Prostate gland (tissue), 2 donors: ENCODE data around the gene CEP112.

Experiments
- POLR2A ChIP-seq: fragments of 450-650 bp; IDR thresholded peaks from one replicate; pipeline ENCODE4 v1.6.1; 2016; ENCODE audit warnings: antibody characterized with exemption, mild to moderate bottlenecking
- POLR2AphosphoS5 ChIP-seq: sonication (generic); formaldehyde crosslinking; IDR thresholded peaks from one replicate; pipeline ENCODE4 v1.6.1; 2017; ENCODE audit warnings: antibody characterized with exemption
- TF ChIP-seq, protein P1 (sequence below), 4 experiments: fragments of 200-600 bp in 2 of 4; fragments of 450-650 bp in 2 of 4; sonication (generic) in 2 of 4; IDR thresholded peaks; 1 replicate in 3 of 4; 2 replicates in 1 of 4; pipeline ENCODE4 v1.5.1; 2016 to 2019; ENCODE audit warnings: antibody characterized with exemption in 4 of 4, mild to moderate bottlenecking in 2 of 4, moderate library complexity in 2 of 4

DNA sequence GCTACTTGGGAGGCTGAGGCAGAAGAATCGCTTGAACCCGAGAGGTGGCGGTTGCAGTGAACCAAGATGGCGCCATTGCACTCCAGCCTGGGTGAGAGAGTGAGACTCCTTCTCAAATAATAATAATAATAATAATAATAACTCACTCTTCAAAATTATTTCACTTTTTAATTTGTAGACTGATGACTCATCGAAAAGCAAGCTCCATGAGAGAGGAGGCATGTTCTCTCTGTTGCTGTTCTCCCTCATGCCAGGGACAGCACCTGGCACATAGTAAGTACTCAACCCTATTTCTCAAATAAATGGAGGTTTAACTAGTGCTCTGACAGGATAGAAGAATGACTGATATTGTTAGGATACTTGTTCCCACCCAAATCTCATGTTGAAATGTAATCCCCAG is 265.3 kb downstream of the CEP112 start:
- TF ChIP-seq POLR2AphosphoS5 (no peak), POLR2A (no peak)
- TF ChIP-seq, protein P1, sequence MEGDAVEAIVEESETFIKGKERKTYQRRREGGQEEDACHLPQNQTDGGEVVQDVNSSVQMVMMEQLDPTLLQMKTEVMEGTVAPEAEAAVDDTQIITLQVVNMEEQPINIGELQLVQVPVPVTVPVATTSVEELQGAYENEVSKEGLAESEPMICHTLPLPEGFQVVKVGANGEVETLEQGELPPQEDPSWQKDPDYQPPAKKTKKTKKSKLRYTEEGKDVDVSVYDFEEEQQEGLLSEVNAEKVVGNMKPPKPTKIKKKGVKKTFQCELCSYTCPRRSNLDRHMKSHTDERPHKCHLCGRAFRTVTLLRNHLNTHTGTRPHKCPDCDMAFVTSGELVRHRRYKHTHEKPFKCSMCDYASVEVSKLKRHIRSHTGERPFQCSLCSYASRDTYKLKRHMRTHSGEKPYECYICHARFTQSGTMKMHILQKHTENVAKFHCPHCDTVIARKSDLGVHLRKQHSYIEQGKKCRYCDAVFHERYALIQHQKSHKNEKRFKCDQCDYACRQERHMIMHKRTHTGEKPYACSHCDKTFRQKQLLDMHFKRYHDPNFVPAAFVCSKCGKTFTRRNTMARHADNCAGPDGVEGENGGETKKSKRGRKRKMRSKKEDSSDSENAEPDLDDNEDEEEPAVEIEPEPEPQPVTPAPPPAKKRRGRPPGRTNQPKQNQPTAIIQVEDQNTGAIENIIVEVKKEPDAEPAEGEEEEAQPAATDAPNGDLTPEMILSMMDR (IDR thresholded peaks at IDR 0.05), result no peak
